Activated naive CD8-positive, alpha-beta T cell (primary cell): ENCODE measurements around the gene DSTN.

Experiments used
- H3K27ac Mint-ChIP-seq: one replicate; pipeline ENCODE4 v1.8.0; 2021; ENCODE audit warnings: mixed read lengths
- H3K27me3 Mint-ChIP-seq: one replicate; pipeline ENCODE4 v1.8.0; 2021; ENCODE audit warnings: mixed read lengths
- H3K36me3 Mint-ChIP-seq: one replicate; pipeline ENCODE4 v1.8.0; 2021; ENCODE audit warnings: mixed read lengths
- H3K4me1 Mint-ChIP-seq: one replicate; pipeline ENCODE4 v1.8.0; 2021; ENCODE audit warnings: low read depth, mixed read lengths
- H3K4me3 Mint-ChIP-seq: one replicate; pipeline ENCODE4 v1.8.0; 2021; ENCODE audit warnings: mild to moderate bottlenecking, mixed read lengths
- H3K9me3 Mint-ChIP-seq: one replicate; pipeline ENCODE4 v1.8.0; 2021; ENCODE audit warnings: low read depth, mixed read lengths

DSTN gene

GRCh38 chr20:17608701-17609497, 39.0 kb downstream of the DSTN start:
- H3K9me3 Mint-ChIP-seq: no peaks in the 10 kb centered on the region
- H3K27ac Mint-ChIP-seq: peak overlapping the region; percentile 87
- H3K4me3 Mint-ChIP-seq: no peak overlapping the region
- H3K27me3 Mint-ChIP-seq: no peaks in the 10 kb centered on the region
- H3K36me3 Mint-ChIP-seq: peaks cover 9% of the 10 kb centered on the region
- H3K4me1 Mint-ChIP-seq: peaks cover 33% of the 10 kb centered on the region

- peak overlapping the region; percentile 46 for H3K4me3 Mint-ChIP-seq
- peaks cover 9% of the 10 kb centered on the region for H3K36me3 Mint-ChIP-seq
- H3K27ac Mint-ChIP-seq: peak overlapping the region; percentile 87
- H3K4me1 Mint-ChIP-seq: peaks cover 33% of the 10 kb centered on the region
- H3K9me3 Mint-ChIP-seq: no peaks in the 10 kb centered on the region
- no peaks in the 10 kb centered on the region for H3K27me3 Mint-ChIP-seq
These were observed 40.0 kb downstream of the DSTN start for GRCh38 chr20:17609811-17610377.

GRCh38 chr20:17610566-17611289, 40.9 kb downstream of the DSTN start:
- Mint-ChIP-seq H3K36me3 (peaks cover 9% of the 10 kb centered on the region), H3K27ac (peak overlapping the region; percentile 87), H3K27me3 (no peaks in the 10 kb centered on the region), H3K9me3 (no peaks in the 10 kb centered on the region), H3K4me1 (peaks cover 33% of the 10 kb centered on the region), H3K4me3 (peak overlapping the region; percentile 46)

- peak overlapping the region; percentile 64 for H3K27ac Mint-ChIP-seq
- peaks cover 9% of the 10 kb centered on the region for H3K36me3 Mint-ChIP-seq
- H3K4me3 Mint-ChIP-seq: no peak overlapping the region
- H3K27me3 Mint-ChIP-seq: no peaks in the 10 kb centered on the region
- peaks cover 33% of the 10 kb centered on the region for H3K4me1 Mint-ChIP-seq
- no peaks in the 10 kb centered on the region for H3K9me3 Mint-ChIP-seq
These were observed 41.3 kb downstream of the DSTN start for GRCh38 chr20:17611290-17611539.

- H3K27me3 Mint-ChIP-seq: no peaks in the 10 kb centered on the region
- H3K27ac Mint-ChIP-seq: peak overlapping the region; percentile 96
- peaks cover 9% of the 10 kb centered on the region for H3K36me3 Mint-ChIP-seq
- H3K4me3 Mint-ChIP-seq: no peak overlapping the region
- peaks cover 33% of the 10 kb centered on the region for H3K4me1 Mint-ChIP-seq
- H3K9me3 Mint-ChIP-seq: no peaks in the 10 kb centered on the region
These were observed 41.8 kb downstream of the DSTN start for GRCh38 chr20:17611540-17612286.

DNA sequence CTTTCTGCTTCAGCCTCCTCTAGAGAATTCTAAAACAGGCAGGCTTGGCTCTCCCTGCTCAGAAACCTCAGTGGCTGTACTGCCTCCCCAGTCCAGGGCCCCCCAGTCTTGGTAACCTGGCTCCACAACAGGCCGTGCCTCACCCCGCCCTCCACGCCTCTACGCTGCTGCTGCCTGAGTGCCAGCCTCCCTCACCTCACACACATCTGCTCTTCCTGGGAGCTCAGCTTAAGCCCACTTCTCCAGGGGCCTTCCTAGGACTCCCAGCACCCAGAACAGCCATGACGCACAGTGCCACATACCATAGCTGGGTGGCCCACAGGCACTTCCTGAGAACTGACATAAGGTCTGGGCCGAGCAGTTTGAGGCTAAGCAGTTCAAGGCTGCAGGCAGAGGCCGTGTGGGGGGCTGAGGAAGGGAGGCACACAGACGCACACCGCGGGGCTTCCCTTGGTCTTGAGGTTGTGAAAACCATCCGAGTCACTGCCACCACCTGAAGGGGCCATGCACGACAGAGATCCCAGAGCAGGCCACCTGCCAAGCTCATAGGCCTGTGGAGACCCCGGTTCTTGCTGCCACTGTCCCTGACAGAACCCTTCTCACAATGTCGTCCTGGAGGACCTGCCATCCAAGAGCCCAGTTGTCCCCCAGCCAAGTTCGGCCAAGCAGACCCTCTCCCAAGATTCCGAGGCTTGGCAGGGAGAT, 42.6 kb downstream of the DSTN start:
- Mint-ChIP-seq H3K27ac (peak overlapping the region; percentile 96), H3K4me3 (peak overlapping the region; percentile 66), H3K27me3 (no peaks in the 10 kb centered on the region), H3K4me1 (peaks cover 33% of the 10 kb centered on the region), H3K36me3 (peaks cover 7% of the 10 kb centered on the region), H3K9me3 (no peaks in the 10 kb centered on the region)

- Mint-ChIP-seq H3K27me3 (no peaks in the 10 kb centered on the region), H3K4me3 (no peak overlapping the region), H3K27ac (peak overlapping the region; percentile 96), H3K36me3 (peaks cover 2% of the 10 kb centered on the region), H3K9me3 (no peaks in the 10 kb centered on the region), H3K4me1 (peaks cover 33% of the 10 kb centered on the region)
These were observed 43.1 kb downstream of the DSTN start for GRCh38 chr20:17612992-17613327.

- no peak overlapping the region for H3K27ac Mint-ChIP-seq
- H3K36me3 Mint-ChIP-seq: no peaks in the 10 kb centered on the region
- no peaks in the 10 kb centered on the region for H3K9me3 Mint-ChIP-seq
- no peaks in the 10 kb centered on the region for H3K27me3 Mint-ChIP-seq
- H3K4me3 Mint-ChIP-seq: no peak overlapping the region
- peaks cover 33% of the 10 kb centered on the region for H3K4me1 Mint-ChIP-seq
These were observed 43.7 kb downstream of the DSTN start for GRCh38 chr20:17613328-17614175.

DNA sequence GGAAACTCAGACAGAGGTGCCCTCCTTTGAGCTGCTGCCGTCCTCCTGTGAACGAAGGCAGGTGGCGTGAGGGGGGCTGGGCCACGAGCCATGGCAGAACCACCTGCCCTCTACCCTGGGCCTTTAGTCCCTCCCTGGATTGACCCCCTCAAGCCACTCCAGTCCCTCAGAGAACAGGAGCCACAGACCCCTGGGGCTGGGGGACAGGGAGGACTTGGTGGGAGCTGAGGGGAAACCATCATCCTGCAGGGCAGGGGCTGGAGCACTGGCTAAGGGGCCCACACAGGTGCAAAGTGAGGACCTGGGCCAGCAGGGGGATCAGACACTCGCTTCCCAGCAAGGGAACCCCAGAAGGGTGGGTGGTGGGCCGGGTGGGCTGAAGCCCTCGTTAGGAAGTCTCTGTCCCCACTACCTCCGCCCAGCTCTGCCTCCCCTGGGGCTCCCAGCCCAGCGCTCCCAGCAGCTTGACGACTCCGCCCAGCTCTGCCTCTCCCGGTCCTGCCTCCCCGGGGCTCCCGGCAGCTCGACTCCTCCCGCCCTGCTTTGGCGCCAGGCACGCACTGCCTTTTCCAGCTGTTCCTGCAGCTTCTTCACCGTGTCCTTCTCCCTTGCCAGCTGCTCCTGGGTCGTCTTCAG, 44.4 kb downstream of the DSTN start:
- H3K4me1 Mint-ChIP-seq: peaks cover 30% of the 10 kb centered on the region
- H3K27me3 Mint-ChIP-seq: no peaks in the 10 kb centered on the region
- H3K27ac Mint-ChIP-seq: no peak overlapping the region
- H3K4me3 Mint-ChIP-seq: no peak overlapping the region
- H3K9me3 Mint-ChIP-seq: no peaks in the 10 kb centered on the region
- no peaks in the 10 kb centered on the region for H3K36me3 Mint-ChIP-seq

- Mint-ChIP-seq H3K36me3 (no peaks in the 10 kb centered on the region), H3K4me1 (peaks cover 23% of the 10 kb centered on the region), H3K4me3 (no peak overlapping the region), H3K27ac (no peak overlapping the region), H3K27me3 (no peaks in the 10 kb centered on the region), H3K9me3 (no peaks in the 10 kb centered on the region)
These were observed 45.2 kb downstream of the DSTN start for GRCh38 chr20:17614812-17615644.

DNA sequence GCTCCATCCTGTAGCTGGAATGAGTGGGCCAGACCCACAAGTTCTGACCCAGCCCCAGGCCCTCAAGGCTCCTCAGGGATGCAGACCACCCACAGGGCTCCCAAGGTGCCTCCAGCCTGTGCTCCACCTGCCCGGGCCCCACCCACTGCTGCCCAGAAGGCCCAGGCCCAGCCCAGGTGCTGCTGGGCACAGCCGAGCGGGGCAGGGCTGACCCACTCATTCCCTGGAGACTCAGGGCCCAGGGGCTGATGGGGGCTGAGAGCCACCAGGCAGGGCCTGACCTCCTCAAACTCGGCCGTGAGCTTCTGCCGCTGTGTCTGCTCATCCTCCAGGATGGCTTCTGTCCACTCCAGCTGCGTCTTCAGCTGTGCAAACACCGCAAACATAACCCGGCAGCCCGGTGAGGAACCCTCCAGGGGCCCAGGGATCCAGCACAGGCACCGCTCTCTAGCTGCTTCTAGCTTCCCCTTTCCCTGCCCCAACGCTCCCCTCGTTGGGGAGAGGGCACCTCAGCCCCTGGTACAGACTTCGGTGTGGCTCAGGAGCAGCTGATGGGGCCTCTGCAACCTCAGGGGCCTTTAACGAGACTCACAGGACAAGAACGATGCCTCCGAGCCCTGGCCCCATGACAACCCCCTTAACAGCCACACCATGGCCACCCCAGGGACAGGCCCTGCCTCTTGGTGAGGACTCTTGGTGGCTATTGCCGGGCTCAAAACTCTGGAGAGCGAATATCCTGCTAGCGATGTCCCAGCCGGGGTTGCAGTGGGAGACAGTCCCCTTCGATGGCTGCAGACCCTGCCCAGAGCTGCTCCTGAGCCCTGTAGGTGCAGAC, 46.0 kb downstream of the DSTN start:
- Mint-ChIP-seq H3K9me3 (no peaks in the 10 kb centered on the region), H3K27ac (no peak overlapping the region), H3K36me3 (no peaks in the 10 kb centered on the region), H3K4me1 (peaks cover 15% of the 10 kb centered on the region), H3K4me3 (no peak overlapping the region), H3K27me3 (no peaks in the 10 kb centered on the region)

- H3K9me3 Mint-ChIP-seq: no peaks in the 10 kb centered on the region
These were observed 46.8 kb downstream of the DSTN start for GRCh38 chr20:17616480-17617211.

More at GRCh38 chr20:17616480-17617211, 46.8 kb downstream of the DSTN start:
- H3K4me1 Mint-ChIP-seq: peaks cover 11% of the 10 kb centered on the region
- H3K27me3 Mint-ChIP-seq: no peaks in the 10 kb centered on the region
- H3K36me3 Mint-ChIP-seq: no peaks in the 10 kb centered on the region
- H3K27ac Mint-ChIP-seq: no peak overlapping the region
- H3K4me3 Mint-ChIP-seq: no peak overlapping the region
